Spleen (tissue), 11 donors: ENCODE data around the gene POLD2. TPM values are rescaled to one million over a fixed set of nuclear protein-coding genes. Genes with fewer than 3 reads are reported as not detected.

ENCODE experiments used
- DNase-seq: peaks from one replicate; pipeline ENCODE4 v3.0.0-alpha.2; 2020
- H3K27ac ChIP-seq, 8 donors: fragments of 200-600 bp; sonication (generic) in 7 of 8; 1 replicate in 4 of 8; 2 replicates in 4 of 8; pipeline versions ENCODE4 v1.5.0 to v1.8.0; 2016 to 2021; ENCODE audit warnings: inconsistent platforms in 4 of 8, mild to moderate bottlenecking in 4 of 8, moderate library complexity in 1 of 8
- H3K27me3 ChIP-seq, 7 donors: fragments of 200-600 bp; sonication (generic) in 6 of 7; replicated peaks in 1 of 7; 1 replicate in 4 of 7; 2 replicates in 3 of 7; pipeline versions ENCODE4 v1.5.0 to v1.8.0; 2016 to 2021; ENCODE audit warnings: inconsistent platforms in 3 of 7, mild to moderate bottlenecking in 1 of 7
- H3K36me3 ChIP-seq, 6 donors: fragments of 200-600 bp; sonication (generic) in 5 of 6; 1 replicate in 4 of 6; 2 replicates in 2 of 6; pipeline versions ENCODE4 v1.5.0 to v1.8.0; 2016 to 2021; ENCODE audit warnings: inconsistent platforms in 2 of 6
- H3K4me1 ChIP-seq, 6 donors: fragments of 200-600 bp; sonication (generic) in 5 of 6; 1 replicate in 3 of 6; 2 replicates in 3 of 6; pipeline versions ENCODE4 v1.5.0 to v1.8.0; 2016 to 2021; ENCODE audit warnings: inconsistent platforms in 3 of 6
- H3K4me3 ChIP-seq, 8 donors: fragments of 200-600 bp; sonication (generic) in 7 of 8; 1 replicate in 4 of 8; 2 replicates in 4 of 8; pipeline versions ENCODE4 v1.5.0 to v1.8.0; 2016 to 2021; ENCODE audit warnings: inconsistent platforms in 4 of 8, mild to moderate bottlenecking in 4 of 8, moderate library complexity in 2 of 8
- H3K9me3 ChIP-seq, 8 donors: fragments of 200-600 bp; sonication (generic) in 7 of 8; 1 replicate in 4 of 8; 2 replicates in 4 of 8; pipeline versions ENCODE4 v1.5.0 to v1.8.0; 2016 to 2021; ENCODE audit warnings: inconsistent platforms in 4 of 8
- POLR2A ChIP-seq, 3 donors: fragments of 450-650 bp; IDR thresholded peaks; one replicate each; pipeline ENCODE4 v1.5.1; 2017; ENCODE audit warnings: antibody characterized with exemption in 3 of 3, mild to moderate bottlenecking in 1 of 3
- POLR2AphosphoS5 ChIP-seq, 3 donors: sonication (generic); formaldehyde crosslinking; IDR thresholded peaks; one replicate each; pipeline ENCODE4 v1.5.1; 2017; ENCODE audit warnings: antibody characterized with exemption in 3 of 3
- WGBS, 5 donors: extraction: QIAGEN DNeasy Blood & Tissue Kit in 3 of 5; methylation state at CpG; one replicate each; pipeline versions ENCODE4 v1.1.5 to v1.1.7; 2013 to 2018; 5-methylcytosine and 5-hydroxymethylcytosine counted together
- intact Hi-C: fragments of 100-400 bp; cut with DNase I; formaldehyde crosslinking; loops from one replicate; pipeline ENCODE4 v1.15.0; 2023; ENCODE audit warnings: low total_unique reads
- polyA plus RNA-seq, 3 donors: library from polyadenylated mRNA; stranded (reverse); fragments of 200-250 nt; gene quantifications; one replicate each; pipeline ENCODE4 v1.2.1, GENCODE V29; 2013
- total RNA-seq, 7 donors: library from RNA; depleted of rRNA in 3 of 7; stranded (reverse); fragments of >200 nt in 3 of 7; fragmentation: NEBNext Ultra II Directional in 4 of 7; extraction: Animal tissue kit (Norgen Biotek cat#: 25700) in 4 of 7; gene quantifications; one replicate each; pipeline versions ENCODE4 v1.1.0 to v1.2.1, GENCODE V29; 2016 to 2021
- TF ChIP-seq, protein P1 (sequence below), 11 experiments: fragments of 200-600 bp in 7 of 11; fragments of 450-650 bp in 4 of 11; sonication (generic) in 4 of 11; IDR thresholded peaks in 8 of 11; conservative IDR thresholded peaks in 3 of 11; 1 replicate in 7 of 11; 2 replicates in 4 of 11; pipeline versions ENCODE4 v1.4.0 to v1.8.0; 2016 to 2021; ENCODE audit warnings: antibody characterized with exemption in 11 of 11, inconsistent platforms in 4 of 11, mild to moderate bottlenecking in 1 of 11
- donor health status: healthy with polysubstance abuse.
- donor health status: DM: no; HTN: no; CAD: no; lungs with moderate emphysema.
- donor health status: DM: no; HTN: no; CAD: no.
- donor health status: Bipolar disorder and iron deficiency.
- donor health status: healthy.
- donor health status: DM: no; HTN: no; CAD: no.
- donor health status: DM: yes; HTN: yes; CAD: no.

Gene POLD2
- total and polyA plus RNA-seq, 10 donors, result 31.9 to 79.1 (median 49.3) TPM

DNA sequence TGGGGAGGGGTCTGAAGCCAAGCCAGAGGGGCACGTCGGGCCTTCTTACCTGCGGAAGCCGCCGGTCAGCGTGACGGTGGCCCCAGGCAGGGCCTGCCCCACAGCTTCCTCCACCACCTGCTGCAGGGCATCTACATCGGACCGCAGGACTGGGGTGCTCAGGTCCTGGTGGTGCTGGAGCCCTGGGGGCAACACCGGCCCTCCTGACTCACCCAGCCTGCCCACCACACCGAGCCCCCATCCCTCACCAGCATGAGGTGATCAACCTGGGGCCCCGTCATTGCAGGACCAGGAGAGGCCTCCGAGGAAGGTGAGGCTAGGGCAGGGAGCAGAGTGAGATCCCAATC lies 49.0 kb downstream of the POLD2 start:
- TF ChIP-seq POLR2AphosphoS5 (IDR thresholded peaks at IDR 0.05) (peak in 1 of 3 donors; percentile 82), POLR2A (IDR thresholded peaks at IDR 0.05) (no peak)
- TF ChIP-seq, protein P1, sequence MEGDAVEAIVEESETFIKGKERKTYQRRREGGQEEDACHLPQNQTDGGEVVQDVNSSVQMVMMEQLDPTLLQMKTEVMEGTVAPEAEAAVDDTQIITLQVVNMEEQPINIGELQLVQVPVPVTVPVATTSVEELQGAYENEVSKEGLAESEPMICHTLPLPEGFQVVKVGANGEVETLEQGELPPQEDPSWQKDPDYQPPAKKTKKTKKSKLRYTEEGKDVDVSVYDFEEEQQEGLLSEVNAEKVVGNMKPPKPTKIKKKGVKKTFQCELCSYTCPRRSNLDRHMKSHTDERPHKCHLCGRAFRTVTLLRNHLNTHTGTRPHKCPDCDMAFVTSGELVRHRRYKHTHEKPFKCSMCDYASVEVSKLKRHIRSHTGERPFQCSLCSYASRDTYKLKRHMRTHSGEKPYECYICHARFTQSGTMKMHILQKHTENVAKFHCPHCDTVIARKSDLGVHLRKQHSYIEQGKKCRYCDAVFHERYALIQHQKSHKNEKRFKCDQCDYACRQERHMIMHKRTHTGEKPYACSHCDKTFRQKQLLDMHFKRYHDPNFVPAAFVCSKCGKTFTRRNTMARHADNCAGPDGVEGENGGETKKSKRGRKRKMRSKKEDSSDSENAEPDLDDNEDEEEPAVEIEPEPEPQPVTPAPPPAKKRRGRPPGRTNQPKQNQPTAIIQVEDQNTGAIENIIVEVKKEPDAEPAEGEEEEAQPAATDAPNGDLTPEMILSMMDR (IDR thresholded peaks at IDR 0.05 in 8 of 11, conservative IDR thresholded peaks at IDR 0.05 in 3 of 11), result no peak
- Histone ChIP-seq H3K9me3 (no peaks in the 10 kb centered on the region), H3K27me3 (no peaks in the 10 kb centered on the region), H3K36me3 (peaks cover 0 to 73% (median 60%) of the 10 kb centered on the region in 6 donors), H3K4me1 (peaks cover 18 to 88% (median 54%) of the 10 kb centered on the region in 6 donors), H3K4me3 (peak overlapping the region in 3 of 8 donors; percentile 2 to 61 (median 4)), H3K27ac (peak overlapping the region; percentile 86 to 98 (median 94))
- DNase-seq, result no peak
- intact Hi-C loops, result no loop called here
- 47 to 91% (median 62%) methylated on average over 2 to 13 of the region's 13 CpGs for WGBS, 5 donors

DNA sequence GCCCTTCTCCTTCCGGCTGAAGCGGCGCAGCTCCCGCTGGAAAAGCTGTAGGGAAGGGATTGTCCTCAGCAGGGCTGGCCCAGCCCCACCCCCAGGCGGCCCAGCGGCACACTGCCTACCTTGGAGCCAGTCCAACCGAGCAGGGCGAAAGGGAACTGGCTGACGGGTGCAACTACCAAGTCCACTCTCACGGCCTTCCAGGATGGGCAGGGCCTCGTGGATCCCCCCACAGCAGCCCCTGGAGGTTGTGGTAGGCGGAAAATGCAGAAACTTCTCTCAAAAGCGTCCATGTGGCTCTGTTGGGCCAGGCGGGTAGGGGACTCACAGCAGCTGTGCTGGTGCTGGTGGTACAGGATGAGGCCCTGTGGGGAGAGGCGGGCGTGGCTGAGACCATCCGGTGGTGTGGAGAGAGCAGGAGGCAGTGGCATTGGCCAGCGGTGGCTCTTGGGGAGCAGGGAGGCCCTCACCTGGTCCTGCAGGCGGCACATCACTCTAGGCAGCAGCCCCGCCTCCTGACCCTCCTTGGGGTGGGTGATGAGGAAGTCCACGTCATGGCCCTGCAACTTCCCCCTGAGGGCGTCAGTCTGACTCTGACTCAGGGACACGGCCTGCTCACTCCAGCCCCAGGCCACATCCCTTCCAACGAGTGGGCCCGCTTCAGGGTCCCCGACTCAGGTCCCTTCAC lies 49.5 kb downstream of the POLD2 start:
- Histone ChIP-seq H3K27ac (peak overlapping the region; percentile 86 to 98 (median 94)), H3K27me3 (no peaks in the 10 kb centered on the region), H3K9me3 (no peaks in the 10 kb centered on the region), H3K4me1 (peaks cover 18 to 83% (median 48%) of the 10 kb centered on the region in 6 donors), H3K36me3 (peaks cover 0 to 68% (median 56%) of the 10 kb centered on the region in 6 donors), H3K4me3 (peak overlapping the region in 3 of 8 donors; percentile 2 to 61 (median 4))
- TF ChIP-seq POLR2AphosphoS5 (IDR thresholded peaks at IDR 0.05) (peak; percentile 88 to 91 (median 91)), POLR2A (IDR thresholded peaks at IDR 0.05) (no peak)
- TF ChIP-seq, protein P1 (IDR thresholded peaks at IDR 0.05 in 8 of 11, conservative IDR thresholded peaks at IDR 0.05 in 3 of 11), result peak in 3 of 11 experiments; percentile 18 to 22 (median 20)
- DNase-seq, result peak; percentile 98
- 21 to 58% (median 40%) methylated on average over 8 to 26 of the region's 26 CpGs for WGBS, 5 donors
- intact Hi-C loops, result no loop called here

- Histone ChIP-seq H3K27me3 (no peaks in the 10 kb centered on the region), H3K4me3 (peak overlapping the region in 1 of 8 donors; percentile 61), H3K36me3 (peaks cover 0 to 56% (median 44%) of the 10 kb centered on the region in 6 donors), H3K4me1 (peaks cover 18 to 79% (median 45%) of the 10 kb centered on the region in 6 donors), H3K27ac (peak overlapping the region; percentile 53 to 98 (median 94)), H3K9me3 (no peaks in the 10 kb centered on the region)
- TF ChIP-seq POLR2AphosphoS5 (IDR thresholded peaks at IDR 0.05), result peak; percentile 68 to 78 (median 72)
- TF ChIP-seq, protein P1 (IDR thresholded peaks at IDR 0.05 in 8 of 11, conservative IDR thresholded peaks at IDR 0.05 in 3 of 11), result peak in 10 of 11 experiments; percentile 35 to 76 (median 66)
- TF ChIP-seq POLR2A (IDR thresholded peaks at IDR 0.05), result no peak
- peak; percentile 86 for DNase-seq
- intact Hi-C loops, result no loop called here
- WGBS, 5 donors, result 42 to 62% (median 60%) methylated on average over 9 to 12 of the region's 12 CpGs
Observed at GRCh38 chr7:44072364-44073231, 50.8 kb downstream of the POLD2 start.
